Esophagus (tissue), 2 donors: ENCODE results near the gene KCNMA1. TPM values are rescaled to one million over a fixed set of nuclear protein-coding genes. Genes with fewer than 3 reads are reported as not detected.

Experiments
- H3K27ac ChIP-seq, 2 donors: one replicate each; pipeline ENCODE4 v1.5.1; 2013; ENCODE audit warnings: low read depth in 2 of 2, mild to moderate bottlenecking in 2 of 2, inconsistent platforms in 1 of 2, low read length in 1 of 2, moderate library complexity in 1 of 2
- H3K27me3 ChIP-seq, 2 donors: one replicate each; pipeline ENCODE4 v1.6.1; 2013; ENCODE audit warnings: low read length in 2 of 2, control low read depth in 1 of 2, mild to moderate bottlenecking in 1 of 2; ENCODE audit not compliant: insufficient read depth in 2 of 2, control insufficient read depth in 1 of 2
- H3K36me3 ChIP-seq, 2 donors: one replicate each; pipeline ENCODE4 v1.6.1; 2013; ENCODE audit warnings: low read length in 1 of 2; ENCODE audit not compliant: control insufficient read depth in 2 of 2, insufficient read depth in 2 of 2
- H3K4me1 ChIP-seq, 2 donors: one replicate each; pipeline ENCODE4 v1.6.1; 2013; ENCODE audit warnings: low read length in 1 of 2; ENCODE audit not compliant: control insufficient read depth in 2 of 2, insufficient read depth in 2 of 2
- H3K4me3 ChIP-seq, 2 donors: one replicate each; pipeline ENCODE4 v1.5.1; 2013; ENCODE audit warnings: low read length in 2 of 2, mild to moderate bottlenecking in 2 of 2, low read depth in 1 of 2, moderate library complexity in 1 of 2
- H3K9me3 ChIP-seq, 2 donors: one replicate each; pipeline ENCODE4 v1.6.1; 2013; ENCODE audit warnings: mild to moderate bottlenecking in 2 of 2, low read depth in 1 of 2, low read length in 1 of 2, moderate library complexity in 1 of 2; ENCODE audit not compliant: control insufficient read depth in 2 of 2, insufficient read depth in 1 of 2
- WGBS, 2 donors: extraction: QIAGEN DNeasy Blood & Tissue Kit; methylation state at CpG; one replicate each; pipeline ENCODE4 v1.1.7; 2013; 5-methylcytosine and 5-hydroxymethylcytosine counted together
- polyA plus RNA-seq, 2 donors: library from polyadenylated mRNA; stranded (reverse); fragments of 200-250 nt; gene quantifications; one replicate each; pipeline ENCODE4 v1.2.3, GENCODE V29; 2013
- donor health status: healthy with polysubstance abuse.
- donor health status: Bipolar disorder and iron deficiency.

Gene KCNMA1
- polyA plus RNA-seq, 2 donors = 8.4 to 11.2 TPM

- Histone ChIP-seq H3K27me3 (no peaks in the 10 kb centered on the region), H3K4me3 (no peak overlapping the region), H3K9me3 (peaks cover 0 to 4% of the 10 kb centered on the region in 2 donors), H3K36me3 (no peaks in the 10 kb centered on the region), H3K4me1 (peaks cover 0 to 4% of the 10 kb centered on the region in 2 donors), H3K27ac (peak overlapping the region in 1 of 2 donors; percentile 29)
Observed at GRCh38 chr10:77583527-77583926, 54.1 kb downstream of the KCNMA1 start.

- WGBS, 2 donors = 65 to 77% methylated on average over 4 of the region's 4 CpGs
- peak overlapping the region in 1 of 2 donors; percentile 34 for H3K27ac ChIP-seq
Observed at GRCh38 chr10:77582710-77583115, 54.9 kb downstream of the KCNMA1 start.

GRCh38 chr10:77581738-77582137 is 55.9 kb downstream of the KCNMA1 start:
- Histone ChIP-seq H3K9me3 (peaks cover 0 to 4% of the 10 kb centered on the region in 2 donors), H3K27me3 (no peaks in the 10 kb centered on the region), H3K27ac (no peak overlapping the region), H3K36me3 (no peaks in the 10 kb centered on the region), H3K4me1 (peaks cover 0 to 4% of the 10 kb centered on the region in 2 donors), H3K4me3 (no peak overlapping the region)
- 86 to 89% methylated on average over 4 of the region's 4 CpGs for WGBS, 2 donors

More at GRCh38 chr10:77582710-77583115, 54.9 kb downstream of the KCNMA1 start:
- Histone ChIP-seq H3K4me1 (peaks cover 0 to 4% of the 10 kb centered on the region in 2 donors), H3K9me3 (peaks cover 0 to 4% of the 10 kb centered on the region in 2 donors), H3K4me3 (no peak overlapping the region), H3K27me3 (no peaks in the 10 kb centered on the region), H3K36me3 (no peaks in the 10 kb centered on the region)

GRCh38 chr10:77580482-77580881 is 57.1 kb downstream of the KCNMA1 start:
- peaks cover 0 to 4% of the 10 kb centered on the region in 2 donors for H3K9me3 ChIP-seq
- peaks cover 3 to 13% of the 10 kb centered on the region in 2 donors for H3K4me1 ChIP-seq
- H3K36me3 ChIP-seq = no peaks in the 10 kb centered on the region
- no peaks in the 10 kb centered on the region for H3K27me3 ChIP-seq
- WGBS, 2 donors = 77 to 93% methylated on average over 2 of the region's 2 CpGs
- no peak overlapping the region for H3K4me3 ChIP-seq
- no peak overlapping the region for H3K27ac ChIP-seq

- Histone ChIP-seq H3K4me3 (no peak overlapping the region), H3K36me3 (no peaks in the 10 kb centered on the region), H3K4me1 (peaks cover 3 to 18% of the 10 kb centered on the region in 2 donors), H3K9me3 (no peaks in the 10 kb centered on the region), H3K27me3 (no peaks in the 10 kb centered on the region), H3K27ac (no peak overlapping the region)
- 63 to 72% methylated on average over 7 of the region's 7 CpGs for WGBS, 2 donors
Observed at GRCh38 chr10:77578583-77579227, 58.9 kb downstream of the KCNMA1 start.

- H3K27ac ChIP-seq = peak overlapping the region in 1 of 2 donors; percentile 15
- WGBS, 2 donors = 79 to 90% methylated on average over 1 of the region's 1 CpG
- H3K27me3 ChIP-seq = no peaks in the 10 kb centered on the region
- H3K36me3 ChIP-seq = no peaks in the 10 kb centered on the region
- H3K9me3 ChIP-seq = no peaks in the 10 kb centered on the region
- H3K4me3 ChIP-seq = no peak overlapping the region
- H3K4me1 ChIP-seq = peaks cover 3 to 18% of the 10 kb centered on the region in 2 donors
Observed at GRCh38 chr10:77577666-77578229, 59.9 kb downstream of the KCNMA1 start.

- no peaks in the 10 kb centered on the region for H3K27me3 ChIP-seq
- no peak overlapping the region for H3K4me3 ChIP-seq
- no peaks in the 10 kb centered on the region for H3K9me3 ChIP-seq
- WGBS, 2 donors = 88% methylated on average over 9 of the region's 9 CpGs
- H3K4me1 ChIP-seq = peaks cover 3 to 18% of the 10 kb centered on the region in 2 donors
- H3K36me3 ChIP-seq = no peaks in the 10 kb centered on the region
- peak overlapping the region in 1 of 2 donors; percentile 38 for H3K27ac ChIP-seq
Observed at GRCh38 chr10:77576444-77577032, 61.1 kb downstream of the KCNMA1 start.

GRCh38 chr10:77576007-77576367 is 61.6 kb downstream of the KCNMA1 start:
- H3K9me3 ChIP-seq = no peaks in the 10 kb centered on the region
- WGBS, 2 donors = 49 to 66% methylated on average over 4 of the region's 4 CpGs
- H3K36me3 ChIP-seq = no peaks in the 10 kb centered on the region
- H3K27ac ChIP-seq = peak overlapping the region; percentile 24 to 38
- H3K4me1 ChIP-seq = peaks cover 3 to 18% of the 10 kb centered on the region in 2 donors
- no peak overlapping the region for H3K4me3 ChIP-seq
- H3K27me3 ChIP-seq = no peaks in the 10 kb centered on the region

GRCh38 chr10:77575271-77576006 is 62.2 kb downstream of the KCNMA1 start:
- H3K4me1 ChIP-seq = peaks cover 3 to 18% of the 10 kb centered on the region in 2 donors
- H3K36me3 ChIP-seq = no peaks in the 10 kb centered on the region
- no peaks in the 10 kb centered on the region for H3K9me3 ChIP-seq
- 65 to 76% methylated on average over 10 of the region's 10 CpGs for WGBS, 2 donors
- H3K27me3 ChIP-seq = no peaks in the 10 kb centered on the region
- H3K4me3 ChIP-seq = no peak overlapping the region
- peak overlapping the region; percentile 15 to 17 for H3K27ac ChIP-seq
